DND-41 (cell line): ENCODE results near the gene UBA7.

Experiments
- ATAC-seq: fragments of 200-7000 bp; cut with Tn5 transposase; 3 replicates; pipeline ENCODE4 v1.9.1; 2021; ENCODE audit warnings: low read depth; ENCODE audit not compliant: insufficient read depth
- DNase-seq: peaks from one replicate; pipeline ENCODE4 v3.0.0-alpha.2; 2020
- H2AFZ ChIP-seq: 2 replicates; pipeline ENCODE4 v1.6.0; 2012; ENCODE audit warnings: low read depth, low read length
- H3K27ac ChIP-seq: 2 replicates; pipeline ENCODE4 v1.5.1; 2012; ENCODE audit warnings: low read length, inconsistent platforms
- H3K27me3 ChIP-seq: fragments of 200-600 bp; sonication (generic); 2 replicates; pipeline ENCODE4 v1.6.0; 2012; ENCODE audit warnings: low read length, mild to moderate bottlenecking, inconsistent platforms; ENCODE audit not compliant: insufficient read depth, poor library complexity
- H3K36me3 ChIP-seq: 2 replicates; pipeline ENCODE4 v1.5.1; 2012; ENCODE audit warnings: low read length, inconsistent platforms; ENCODE audit not compliant: insufficient read depth
- H3K4me1 ChIP-seq: 2 replicates; pipeline ENCODE4 v1.5.1; 2012; ENCODE audit warnings: mild to moderate bottlenecking, low read length; ENCODE audit not compliant: insufficient read depth
- H3K4me2 ChIP-seq: 2 replicates; pipeline ENCODE4 v1.6.0; 2012; ENCODE audit warnings: mild to moderate bottlenecking, moderate library complexity, low read length, inconsistent platforms; ENCODE audit not compliant: insufficient read depth
- H3K4me3 ChIP-seq, 2 experiments: fragments of 200-600 bp in 1 of 2; shearing (Covaris generic) in 1 of 2; 2 replicates each; pipeline ENCODE4 v1.5.1; 2012 to 2016; ENCODE audit warnings: inconsistent platforms in 2 of 2, low read length in 2 of 2, mild to moderate bottlenecking in 2 of 2, low read depth in 1 of 2, moderate library complexity in 1 of 2
- H3K79me2 ChIP-seq: 2 replicates; pipeline ENCODE4 v1.6.0; 2012; ENCODE audit warnings: low read length, inconsistent platforms; ENCODE audit not compliant: insufficient read depth
- H3K9ac ChIP-seq: 2 replicates; pipeline ENCODE4 v1.6.0; 2012; ENCODE audit warnings: low read depth, mild to moderate bottlenecking, inconsistent platforms, low read length, moderate library complexity
- H3K9me3 ChIP-seq: 2 replicates; pipeline ENCODE4 v1.5.1; 2012; ENCODE audit warnings: low read length, moderate library complexity, mild to moderate bottlenecking, inconsistent platforms; ENCODE audit not compliant: insufficient read depth, severe bottlenecking
- H4K20me1 ChIP-seq: 2 replicates; pipeline ENCODE4 v1.6.0; 2012; ENCODE audit warnings: low read length; ENCODE audit not compliant: insufficient read depth
- CTCF ChIP-seq: IDR thresholded peaks from 2 replicates; pipeline ENCODE4 v1.5.1; 2012; ENCODE audit warnings: borderline replicate concordance, low read length, moderate library complexity, mild to moderate bottlenecking; ENCODE audit not compliant: poor library complexity, severe bottlenecking; ENCODE audit errors: extremely low read depth
- EZH2 ChIP-seq: IDR thresholded peaks from 3 replicates; pipeline ENCODE4 v1.6.1; 2012; ENCODE audit warnings: borderline replicate concordance, low read depth, mild to moderate bottlenecking, moderate library complexity, low read length, inconsistent platforms; ENCODE audit not compliant: severe bottlenecking

The UBA7 gene

GRCh38 chr3:49759226-49759625 lies 54.5 kb downstream of the UBA7 start:
- no peak for DNase-seq
- Histone ChIP-seq H3K27me3 (no peaks in the 10 kb centered on the region), H3K4me2 (no peak overlapping the region), H3K27ac (no peak overlapping the region), H3K4me3 (no peak overlapping the region), H4K20me1 (peaks cover 41% of the 10 kb centered on the region; the same call in 1 of the 2 replicates), H3K9me3 (no peaks in the 10 kb centered on the region), H3K79me2 (peaks cover 90% of the 10 kb centered on the region), H3K36me3 (peaks cover 3% of the 10 kb centered on the region; the same call in 1 of the 2 replicates), H2AFZ (no peak overlapping the region), H3K4me1 (no peaks in the 10 kb centered on the region), H3K9ac (no peak overlapping the region)
- no peak for ATAC-seq
- no peak for TF ChIP-seq CTCF
- TF ChIP-seq EZH2, result no peak

GRCh38 chr3:49757197-49757596 lies 56.6 kb downstream of the UBA7 start:
- H3K27ac ChIP-seq, result no peak overlapping the region
- no peak overlapping the region for H2AFZ ChIP-seq
- H3K9me3 ChIP-seq, result no peaks in the 10 kb centered on the region
- peaks cover 93% of the 10 kb centered on the region for H3K79me2 ChIP-seq
- no peaks in the 10 kb centered on the region for H3K4me1 ChIP-seq
- ATAC-seq (no peak), DNase-seq (no peak)
- no peak overlapping the region for H3K9ac ChIP-seq
- TF ChIP-seq CTCF, result no peak
- no peak for TF ChIP-seq EZH2
- H3K4me2 ChIP-seq, result no peak overlapping the region
- H3K27me3 ChIP-seq, result no peaks in the 10 kb centered on the region
- no peak overlapping the region for H3K4me3 ChIP-seq
- peaks cover 3% of the 10 kb centered on the region; the same call in 1 of the 2 replicates for H3K36me3 ChIP-seq
- H4K20me1 ChIP-seq, result peaks cover 41% of the 10 kb centered on the region; the same call in 1 of the 2 replicates

- TF ChIP-seq CTCF (no peak), EZH2 (no peak)
These were observed 57.7 kb downstream of the UBA7 start for GRCh38 chr3:49756036-49756435.

More at GRCh38 chr3:49756036-49756435, 57.7 kb downstream of the UBA7 start:
- Histone ChIP-seq H3K36me3 (peaks cover 3% of the 10 kb centered on the region; the same call in 1 of the 2 replicates), H3K9ac (no peak overlapping the region), H3K79me2 (peaks cover 95% of the 10 kb centered on the region), H3K27me3 (no peaks in the 10 kb centered on the region), H3K9me3 (no peaks in the 10 kb centered on the region), H3K27ac (no peak overlapping the region), H3K4me1 (no peaks in the 10 kb centered on the region), H3K4me2 (no peak overlapping the region), H3K4me3 (no peak overlapping the region), H2AFZ (no peak overlapping the region), H4K20me1 (peaks cover 34% of the 10 kb centered on the region; the same call in 1 of the 2 replicates)
- ATAC-seq (no peak), DNase-seq (no peak)
